Measurements from ENCODE around the gene PAFAH1B2. TPM values are rescaled to one million over a fixed set of nuclear protein-coding genes. Genes with fewer than 3 reads are reported as not detected.

Gene PAFAH1B2
- total and polyA plus RNA-seq, 2 donors (not counting 3 experiments of a cell fraction or from before 2014, with no cell fraction given), result 34.2 to 128 TPM

GRCh38 chr11:117122556-117122955, 21.5 kb upstream of the PAFAH1B2 start:
- Histone ChIP-seq H4K20me1 (replicated peaks; ENCODE audit: control insufficient read depth, extremely low read depth, insufficient read depth, low read length) (no peaks in the 10 kb centered on the region), H2AFZ (ENCODE audit: low read depth, low read length) (no peak overlapping the region), H3K4me2 (ENCODE audit: insufficient read depth, low read length) (no peak overlapping the region), H3K27ac (ENCODE audit: insufficient read depth, low read depth, low read length) (no peak overlapping the region), H3K9me1 (replicated peaks; ENCODE audit: control insufficient read depth, extremely low read depth, insufficient read depth, low read length) (no peaks in the 10 kb centered on the region), H3K4me1 (ENCODE audit: control insufficient read depth, extremely low read depth, insufficient read depth, low read length) (no peaks in the 10 kb centered on the region), H3K9ac (replicated peaks; ENCODE audit: extremely low read depth, insufficient read depth, low read length) (no peak overlapping the region), H3K27me3 (ENCODE audit: control insufficient read depth in 2 of 2, insufficient read depth in 2 of 2, low read length in 2 of 2) (peaks cover 6 to 9% of the 10 kb centered on the region in 2 experiments), H3K9me3 (replicated peaks; ENCODE audit: control insufficient read depth, insufficient read depth, low read length) (no peaks in the 10 kb centered on the region), H3K4me3 (replicated peaks in 1 of 3; ENCODE audit: insufficient read depth in 1 of 3, low read depth in 1 of 3, low read length in 3 of 3) (no peak overlapping the region), H3K79me2 (ENCODE audit: control insufficient read depth, insufficient read depth, low read length) (no peaks in the 10 kb centered on the region), H3K36me3 (ENCODE audit: control insufficient read depth in 2 of 2, extremely low read depth in 1 of 2, insufficient read depth in 2 of 2, low read length in 2 of 2) (no peaks in the 10 kb centered on the region)
- DNase-seq (ENCODE audit: low read depth, low spot score) (no peak), FAIRE-seq (no peak)
- no peak for TF ChIP-seq MYC (IDR thresholded peaks at IDR 0.05; ENCODE audit: low read depth, low read length)
- TF ChIP-seq POLR2AphosphoS5 (IDR thresholded peaks at IDR 0.05; ENCODE audit: insufficient read depth, low read depth, low read length), result no peak
- no peak for TF ChIP-seq JUN (IDR thresholded peaks at IDR 0.05; ENCODE audit: borderline replicate concordance, insufficient read depth, insufficient read length, low read depth)
- no peak for TF ChIP-seq FOS (IDR thresholded peaks at IDR 0.05; ENCODE audit: borderline replicate concordance, insufficient read depth, low read length)
- no peak for TF ChIP-seq MAX (IDR thresholded peaks at IDR 0.05; ENCODE audit: insufficient read depth, insufficient read length)
- TF ChIP-seq GATA2 (IDR thresholded peaks at IDR 0.05; ENCODE audit: insufficient read depth, insufficient read length, low read depth, low read length), result no peak
- TF ChIP-seq, protein P1, sequence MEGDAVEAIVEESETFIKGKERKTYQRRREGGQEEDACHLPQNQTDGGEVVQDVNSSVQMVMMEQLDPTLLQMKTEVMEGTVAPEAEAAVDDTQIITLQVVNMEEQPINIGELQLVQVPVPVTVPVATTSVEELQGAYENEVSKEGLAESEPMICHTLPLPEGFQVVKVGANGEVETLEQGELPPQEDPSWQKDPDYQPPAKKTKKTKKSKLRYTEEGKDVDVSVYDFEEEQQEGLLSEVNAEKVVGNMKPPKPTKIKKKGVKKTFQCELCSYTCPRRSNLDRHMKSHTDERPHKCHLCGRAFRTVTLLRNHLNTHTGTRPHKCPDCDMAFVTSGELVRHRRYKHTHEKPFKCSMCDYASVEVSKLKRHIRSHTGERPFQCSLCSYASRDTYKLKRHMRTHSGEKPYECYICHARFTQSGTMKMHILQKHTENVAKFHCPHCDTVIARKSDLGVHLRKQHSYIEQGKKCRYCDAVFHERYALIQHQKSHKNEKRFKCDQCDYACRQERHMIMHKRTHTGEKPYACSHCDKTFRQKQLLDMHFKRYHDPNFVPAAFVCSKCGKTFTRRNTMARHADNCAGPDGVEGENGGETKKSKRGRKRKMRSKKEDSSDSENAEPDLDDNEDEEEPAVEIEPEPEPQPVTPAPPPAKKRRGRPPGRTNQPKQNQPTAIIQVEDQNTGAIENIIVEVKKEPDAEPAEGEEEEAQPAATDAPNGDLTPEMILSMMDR (IDR thresholded peaks at IDR 0.05; ENCODE audit: extremely low read depth in 1 of 2, insufficient read depth in 1 of 2, low read depth in 1 of 2, low read length in 2 of 2), result no peak
- TF ChIP-seq POLR2A (IDR thresholded peaks at IDR 0.05; ENCODE audit: low read depth, low read length), result no peak
- no peak for TF ChIP-seq EZH2 (IDR thresholded peaks at IDR 0.05; ENCODE audit: borderline replicate concordance, low read depth, low read length, severe bottlenecking)
- dilution Hi-C loops (cut with MboI; ENCODE audit: extremely low pct_ligation_motif_present, low sequenced_read_pairs), result no loop called here
- no TSS peak for BruUV-seq (replicated peaks)
- ChIA-PET CTCF (interaction anchor here (1.1 to 1.9 kb wide), 3 partner anchors 11 to 332 kb away, joined by 3 to 8 read pairs (median 3); partner anchors contain the start of gene APOA5), POLR2A (no interaction called here)
- intact Hi-C loops (cut with micrococcal nuclease), result no loop called here

Data from endothelial cell of umbilical vein (primary cell).